ENCODE measurements around the gene DEK. TPM values are rescaled to one million over a fixed set of nuclear protein-coding genes. Genes with fewer than 3 reads are reported as not detected.
"Not testable (repeated sequence)": the region's sequence is repeated elsewhere in the genome, so short reads cannot be mapped to it uniquely, and the experiment has no call there.

The DEK gene
- total RNA-seq, 1 experiment from 2014 or later: 153 TPM

DNA sequence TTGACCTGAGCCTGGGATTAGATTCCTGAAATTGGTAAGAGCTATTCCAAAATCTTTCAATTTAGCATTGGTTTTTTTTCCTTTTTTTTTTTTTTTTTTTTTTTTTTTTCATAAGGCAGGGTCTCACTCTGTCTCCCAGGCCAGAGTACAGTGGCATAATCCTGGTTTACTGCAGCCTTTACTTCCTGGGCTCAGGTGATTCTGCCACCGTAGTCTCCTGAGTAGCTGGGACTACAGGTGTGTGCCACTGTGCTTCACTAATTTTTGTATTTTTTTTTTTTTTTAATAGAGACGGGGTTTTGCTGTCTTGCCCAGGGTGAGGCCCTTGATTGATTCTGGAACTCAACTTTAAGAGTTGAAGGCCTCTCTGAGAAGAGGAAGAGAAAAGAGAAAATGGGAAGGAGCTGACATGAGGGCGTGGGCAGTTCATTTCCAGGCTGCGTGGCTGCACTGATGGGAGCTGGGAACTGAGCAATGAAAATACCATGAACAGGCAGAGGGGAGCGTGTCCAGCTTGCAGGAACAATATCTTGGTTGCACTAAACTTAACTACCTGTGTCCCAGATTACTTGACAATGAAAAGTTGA lies 84.5 kb downstream of the DEK start:
- no peak for DNase-seq (ENCODE audit: low read depth)
- in situ Hi-C loops (cut with HindIII; ENCODE audit: low pct_unique_long_range_greater_than_20kb, low sequenced_read_pairs): no loop called here

DNA sequence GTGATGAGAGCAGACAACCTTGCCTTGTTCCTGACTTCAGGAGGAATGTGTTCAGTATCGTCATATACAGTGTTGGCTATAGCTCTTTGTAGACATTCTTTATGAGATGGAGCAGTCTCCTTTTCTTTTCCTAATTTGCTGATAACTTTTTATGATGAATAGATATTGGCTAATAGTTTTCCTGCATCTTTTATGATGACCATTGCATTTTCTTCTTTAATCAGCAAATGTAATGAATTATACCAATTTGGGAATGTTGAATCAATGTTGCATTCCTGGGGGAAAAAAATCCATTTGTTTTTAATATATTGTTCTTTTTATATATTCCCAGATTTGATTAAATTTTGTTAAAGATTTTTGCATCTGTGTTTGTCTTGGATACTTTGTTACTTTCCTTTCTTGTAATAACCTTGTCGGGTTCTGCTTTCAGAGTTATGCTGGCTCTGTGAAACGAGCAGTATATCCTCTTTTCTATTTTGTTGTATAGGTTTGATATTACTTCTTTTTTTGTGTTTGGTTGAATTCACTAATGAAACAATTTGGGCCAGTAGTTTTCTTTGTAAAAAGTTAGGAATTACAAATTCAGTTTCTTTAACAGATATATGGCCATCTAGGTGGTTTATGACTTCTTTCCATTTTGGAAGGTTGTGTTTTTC lies 85.2 kb downstream of the DEK start:
- in situ Hi-C loops (cut with HindIII; ENCODE audit: low pct_unique_long_range_greater_than_20kb, low sequenced_read_pairs): no loop called here
- DNase-seq (ENCODE audit: low read depth): no peak

DNA sequence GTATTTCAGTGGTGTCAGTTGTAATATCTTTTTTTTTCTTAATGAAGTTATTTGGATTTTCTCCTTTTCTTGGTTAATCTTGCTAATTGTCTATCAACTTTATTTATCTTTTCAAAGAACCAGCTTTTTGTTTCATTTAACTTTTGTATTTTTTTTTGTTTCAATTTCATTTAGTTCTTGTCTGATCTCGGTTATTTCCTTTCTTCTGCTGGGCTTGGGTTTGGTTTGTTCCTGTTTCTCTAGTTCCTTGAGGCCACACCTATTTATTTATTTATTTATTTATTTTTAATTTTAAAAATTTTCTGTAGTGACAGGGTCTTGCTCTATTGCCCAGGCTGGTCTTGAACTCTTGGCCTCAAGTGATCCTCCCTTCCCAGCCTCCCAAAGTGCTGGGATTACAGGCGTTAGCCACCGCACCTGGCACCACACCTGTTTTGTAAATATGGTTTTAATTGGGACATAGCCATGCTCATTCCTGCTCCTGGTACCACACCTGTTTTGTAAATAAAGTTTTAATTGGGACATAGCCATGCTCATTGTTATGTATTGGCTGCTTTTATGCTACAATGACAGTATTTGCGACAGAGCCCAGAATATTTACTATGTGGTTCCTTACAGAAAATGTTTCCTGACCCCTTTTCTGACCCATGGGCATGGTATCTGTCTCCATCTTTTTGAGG lies 86.9 kb downstream of the DEK start:
- no peak for DNase-seq (ENCODE audit: low read depth)
- in situ Hi-C loops (cut with HindIII; ENCODE audit: low pct_unique_long_range_greater_than_20kb, low sequenced_read_pairs): no loop called here

DNA sequence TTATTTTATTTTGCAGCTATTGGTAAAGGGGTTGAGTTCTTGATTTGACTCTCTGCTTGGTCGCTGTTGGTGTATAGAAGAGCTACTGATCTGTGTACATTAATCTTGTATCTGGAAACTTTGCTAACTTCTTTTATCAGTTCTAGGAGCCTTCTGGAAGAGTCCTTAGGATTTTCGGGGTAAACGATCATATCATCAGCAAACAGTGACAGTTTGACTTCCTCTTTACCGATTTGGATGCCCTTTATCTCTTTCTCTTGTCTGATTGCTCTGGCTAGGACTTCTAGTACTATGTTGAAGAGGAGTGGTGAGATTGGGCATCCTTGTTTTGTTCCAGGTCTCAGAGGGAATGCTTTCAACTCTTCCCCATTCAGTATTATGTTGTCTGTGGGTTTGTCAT lies 88.1 kb downstream of the DEK start:
- in situ Hi-C loops (cut with HindIII; ENCODE audit: low pct_unique_long_range_greater_than_20kb, low sequenced_read_pairs); DNase-seq (ENCODE audit: low read depth): not testable (repeated sequence)

Other genes with a start within 250 kb of the DEK start
- 1.1 and 2.5 TPM in 2 replicates for gene NHLRC1, start 141.9 kb downstream of the DEK start, total RNA-seq (2014; rRNA removed; shearing (Covaris generic); ENCODE audit: low replicate concordance)
- gene TPMT, start 109.5 kb downstream of the DEK start, total RNA-seq (2014; rRNA removed; shearing (Covaris generic); ENCODE audit: low replicate concordance): 11.7 and 14.0 TPM in 2 replicates
- 10.1 and 11.6 TPM in 2 replicates for gene KDM1B, start 109.1 kb downstream of the DEK start, total RNA-seq (2014; rRNA removed; shearing (Covaris generic); ENCODE audit: low replicate concordance)
- 30.7 and 37.7 TPM in 2 replicates for gene RNF144B, start 122.8 kb upstream of the DEK start, total RNA-seq (2014; rRNA removed; shearing (Covaris generic); ENCODE audit: low replicate concordance)

Measured in Caki2 (cell line).